ENCODE results near the gene PXN.

The PXN gene

GRCh38 chr12:120290609-120291305 lies 25.2 kb upstream of the PXN start:
- no peak for DNase-seq (ENCODE audit: extremely low read depth, insufficient read length)
- no peak for TF ChIP-seq CTCF (IDR thresholded peaks at IDR 0.05; ENCODE audit: insufficient read depth, low read length, poor library complexity, severe bottlenecking)
- no peaks in the 10 kb centered on the region for H3K27me3 ChIP-seq (replicated peaks; ENCODE audit: control insufficient read depth, insufficient read depth, low read length)
- no peak overlapping the region for H3K4me3 ChIP-seq (replicated peaks; ENCODE audit: low read depth, low read length)
- H3K36me3 ChIP-seq (ENCODE audit: control insufficient read depth, insufficient read depth, low read length), result no peaks in the 10 kb centered on the region

- H3K27me3 ChIP-seq (replicated peaks; ENCODE audit: control insufficient read depth, insufficient read depth, low read length), result no peaks in the 10 kb centered on the region
- no peaks in the 10 kb centered on the region for H3K36me3 ChIP-seq (ENCODE audit: control insufficient read depth, insufficient read depth, low read length)
- no peak for TF ChIP-seq CTCF (IDR thresholded peaks at IDR 0.05; ENCODE audit: insufficient read depth, low read length, poor library complexity, severe bottlenecking)
- DNase-seq (ENCODE audit: extremely low read depth, insufficient read length), result no peak
- no peak overlapping the region for H3K4me3 ChIP-seq (replicated peaks; ENCODE audit: low read depth, low read length)
Observed at GRCh38 chr12:120287491-120287890, 22.0 kb upstream of the PXN start.

- Histone ChIP-seq H3K36me3 (ENCODE audit: control insufficient read depth, insufficient read depth, low read length) (no peaks in the 10 kb centered on the region), H3K27me3 (replicated peaks; ENCODE audit: control insufficient read depth, insufficient read depth, low read length) (no peaks in the 10 kb centered on the region), H3K4me3 (replicated peaks; ENCODE audit: low read depth, low read length) (no peak overlapping the region)
- DNase-seq (ENCODE audit: extremely low read depth, insufficient read length), result no peak
- TF ChIP-seq CTCF (IDR thresholded peaks at IDR 0.05; ENCODE audit: insufficient read depth, low read length, poor library complexity, severe bottlenecking), result no peak
Observed at GRCh38 chr12:120286768-120287490, 21.4 kb upstream of the PXN start.

GRCh38 chr12:120284381-120284780 lies 18.9 kb upstream of the PXN start:
- H3K4me3 ChIP-seq (replicated peaks; ENCODE audit: low read depth, low read length), result no peak overlapping the region
- DNase-seq (ENCODE audit: extremely low read depth, insufficient read length), result no peak
- TF ChIP-seq CTCF (IDR thresholded peaks at IDR 0.05; ENCODE audit: insufficient read depth, low read length, poor library complexity, severe bottlenecking), result no peak
- H3K36me3 ChIP-seq (ENCODE audit: control insufficient read depth, insufficient read depth, low read length), result no peaks in the 10 kb centered on the region
- no peaks in the 10 kb centered on the region for H3K27me3 ChIP-seq (replicated peaks; ENCODE audit: control insufficient read depth, insufficient read depth, low read length)

GRCh38 chr12:120283318-120283717 lies 17.8 kb upstream of the PXN start:
- Histone ChIP-seq H3K36me3 (ENCODE audit: control insufficient read depth, insufficient read depth, low read length) (no peaks in the 10 kb centered on the region), H3K27me3 (replicated peaks; ENCODE audit: control insufficient read depth, insufficient read depth, low read length) (no peaks in the 10 kb centered on the region), H3K4me3 (replicated peaks; ENCODE audit: low read depth, low read length) (no peak overlapping the region)
- no peak for DNase-seq (ENCODE audit: extremely low read depth, insufficient read length)
- TF ChIP-seq CTCF (IDR thresholded peaks at IDR 0.05; ENCODE audit: insufficient read depth, low read length, poor library complexity, severe bottlenecking), result no peak
